Mesodermal cell (in vitro differentiated cells): ENCODE measurements around the gene CACNA1E.

Experiments used
- H3K27ac ChIP-seq: 2 replicates; pipeline ENCODE4 v1.7.0; 2013; ENCODE audit warnings: mild to moderate bottlenecking, low read depth, low read length, moderate library complexity; ENCODE audit not compliant: severe bottlenecking
- H3K36me3 ChIP-seq: 2 replicates; pipeline ENCODE4 v1.7.1; 2013; ENCODE audit warnings: mild to moderate bottlenecking, low read length, moderate library complexity; ENCODE audit not compliant: control insufficient read depth, insufficient read depth
- H3K4me1 ChIP-seq: one replicate; pipeline ENCODE4 v1.7.1; 2013; ENCODE audit warnings: mild to moderate bottlenecking, low read length; ENCODE audit not compliant: insufficient read depth, control insufficient read depth, poor library complexity, severe bottlenecking
- H3K4me3 ChIP-seq: 2 replicates; pipeline ENCODE4 v1.7.0; 2013; ENCODE audit warnings: low read length, control low read depth, mild to moderate bottlenecking; ENCODE audit not compliant: insufficient read depth, poor library complexity, severe bottlenecking; ENCODE audit errors: extremely low read depth
- H3K9me3 ChIP-seq: 2 replicates; pipeline ENCODE4 v1.7.1; 2013; ENCODE audit warnings: mild to moderate bottlenecking, low read length, moderate library complexity; ENCODE audit not compliant: control insufficient read depth
- WGBS, 2 experiments: methylation state at CpG; one replicate each; pipeline ENCODE4 v1.1.5; 2013; ENCODE audit warnings: missing lambda C conversion rate in 2 of 2; ENCODE audit not compliant: insufficient coverage in 2 of 2; 5-methylcytosine and 5-hydroxymethylcytosine counted together

CACNA1E gene

GRCh38 chr1:181656491-181656890 lies 173.2 kb downstream of the CACNA1E start:
- Histone ChIP-seq H3K9me3 (no peaks in the 10 kb centered on the region), H3K36me3 (no peaks in the 10 kb centered on the region), H3K27ac (no peak overlapping the region), H3K4me1 (peaks cover 7% of the 10 kb centered on the region), H3K4me3 (no peak overlapping the region)
- WGBS, 2 experiments: no CpG with 5 or more reads among the region's 2 CpGs

GRCh38 chr1:181658581-181658980 lies 175.3 kb downstream of the CACNA1E start:
- 88 to 100% methylated on average over 4 of the region's 4 CpGs for WGBS, 2 experiments
- H3K4me3 ChIP-seq: no peak overlapping the region
- peak overlapping the region; percentile 71 for H3K27ac ChIP-seq
- peaks cover 7% of the 10 kb centered on the region for H3K4me1 ChIP-seq
- H3K9me3 ChIP-seq: no peaks in the 10 kb centered on the region
- H3K36me3 ChIP-seq: no peaks in the 10 kb centered on the region

GRCh38 chr1:181659321-181659957 lies 176.1 kb downstream of the CACNA1E start:
- H3K27ac ChIP-seq: peak overlapping the region; percentile 71
- 87 to 96% methylated on average over 5 of the region's 5 CpGs for WGBS, 2 experiments
- no peaks in the 10 kb centered on the region for H3K36me3 ChIP-seq
- peaks cover 7% of the 10 kb centered on the region for H3K4me1 ChIP-seq
- H3K9me3 ChIP-seq: no peaks in the 10 kb centered on the region
- no peak overlapping the region for H3K4me3 ChIP-seq

- Histone ChIP-seq H3K9me3 (no peaks in the 10 kb centered on the region), H3K36me3 (no peaks in the 10 kb centered on the region), H3K4me3 (no peak overlapping the region), H3K4me1 (peaks cover 7% of the 10 kb centered on the region), H3K27ac (no peak overlapping the region)
- WGBS, 2 experiments: 77 to 95% methylated on average over 3 of the region's 3 CpGs
These were observed 177.3 kb downstream of the CACNA1E start for GRCh38 chr1:181660621-181661020.

GRCh38 chr1:181661569-181661968 lies 178.3 kb downstream of the CACNA1E start:
- 75 to 100% methylated on average over 1 of the region's 1 CpG for WGBS, 2 experiments
- H3K4me3 ChIP-seq: no peak overlapping the region
- H3K27ac ChIP-seq: no peak overlapping the region
- H3K36me3 ChIP-seq: no peaks in the 10 kb centered on the region
- H3K4me1 ChIP-seq: peaks cover 7% of the 10 kb centered on the region
- H3K9me3 ChIP-seq: no peaks in the 10 kb centered on the region

GRCh38 chr1:181662606-181663005 lies 179.3 kb downstream of the CACNA1E start:
- Histone ChIP-seq H3K4me1 (peaks cover 7% of the 10 kb centered on the region), H3K4me3 (no peak overlapping the region), H3K9me3 (no peaks in the 10 kb centered on the region), H3K36me3 (no peaks in the 10 kb centered on the region), H3K27ac (no peak overlapping the region)

GRCh38 chr1:181664543-181664942 lies 181.2 kb downstream of the CACNA1E start:
- WGBS, 2 experiments: 71% methylated on average over 1 of the region's 2 CpGs; no CpG with 5 or more reads in 1 of the 2 experiments
- Histone ChIP-seq H3K4me1 (peaks cover 7% of the 10 kb centered on the region), H3K4me3 (no peak overlapping the region), H3K36me3 (no peaks in the 10 kb centered on the region), H3K9me3 (no peaks in the 10 kb centered on the region), H3K27ac (no peak overlapping the region)

GRCh38 chr1:181669246-181669645 lies 185.9 kb downstream of the CACNA1E start:
- no peak overlapping the region for H3K27ac ChIP-seq
- no peaks in the 10 kb centered on the region for H3K4me1 ChIP-seq
- H3K4me3 ChIP-seq: no peak overlapping the region
- 73 to 80% methylated on average over 4 of the region's 6 CpGs for WGBS, 2 experiments
- H3K36me3 ChIP-seq: no peaks in the 10 kb centered on the region
- no peaks in the 10 kb centered on the region for H3K9me3 ChIP-seq

GRCh38 chr1:181674617-181675016 lies 191.3 kb downstream of the CACNA1E start:
- no peaks in the 10 kb centered on the region for H3K4me1 ChIP-seq
- H3K36me3 ChIP-seq: no peaks in the 10 kb centered on the region
- H3K27ac ChIP-seq: no peak overlapping the region
- H3K9me3 ChIP-seq: no peaks in the 10 kb centered on the region
- 100% methylated on average over 2 of the region's 3 CpGs; no CpG with 5 or more reads in 1 of the 2 experiments for WGBS, 2 experiments
- no peak overlapping the region for H3K4me3 ChIP-seq

- WGBS, 2 experiments: 79 to 87% methylated on average over 9 to 10 of the region's 10 CpGs
- Histone ChIP-seq H3K4me1 (no peaks in the 10 kb centered on the region), H3K9me3 (no peaks in the 10 kb centered on the region), H3K36me3 (no peaks in the 10 kb centered on the region), H3K4me3 (no peak overlapping the region), H3K27ac (no peak overlapping the region)
These were observed 192.0 kb downstream of the CACNA1E start for GRCh38 chr1:181675091-181675917.

- WGBS, 2 experiments: no CpG with 5 or more reads among the region's 5 CpGs
- H3K4me1 ChIP-seq: no peaks in the 10 kb centered on the region
- H3K27ac ChIP-seq: no peak overlapping the region
- H3K9me3 ChIP-seq: no peaks in the 10 kb centered on the region
- no peak overlapping the region for H3K4me3 ChIP-seq
- no peaks in the 10 kb centered on the region for H3K36me3 ChIP-seq
These were observed 192.5 kb downstream of the CACNA1E start for GRCh38 chr1:181675918-181676190.
